ENCODE measurements around the gene VPS41. TPM values are rescaled to one million over a fixed set of nuclear protein-coding genes. Genes with fewer than 3 reads are reported as not detected.

The VPS41 gene
- total RNA-seq, 2 donors from 2014 or later = 15.6 to 18.1 TPM

DNA sequence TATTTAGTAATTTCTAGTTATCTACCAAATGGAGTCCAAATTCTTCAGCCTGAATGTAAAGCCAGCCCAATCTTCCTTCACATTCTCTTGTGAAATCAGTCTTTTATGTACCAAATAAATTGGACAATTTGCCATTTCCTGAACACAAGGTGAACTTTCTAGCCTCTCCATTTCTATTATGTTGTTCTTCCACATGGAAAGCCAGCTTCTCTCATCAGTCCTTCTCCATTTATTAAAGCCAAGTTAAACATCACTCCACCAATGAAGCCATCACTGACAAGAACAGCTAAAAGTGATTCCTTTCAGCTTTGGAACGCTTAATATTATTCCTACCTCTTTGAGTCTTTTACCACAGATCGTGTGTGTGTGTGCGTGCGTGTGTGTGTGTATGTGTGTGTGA lies 88.4 kb downstream of the VPS41 start:
- no peak for DNase-seq (ENCODE audit: low spot score)
- TF ChIP-seq, protein P1, sequence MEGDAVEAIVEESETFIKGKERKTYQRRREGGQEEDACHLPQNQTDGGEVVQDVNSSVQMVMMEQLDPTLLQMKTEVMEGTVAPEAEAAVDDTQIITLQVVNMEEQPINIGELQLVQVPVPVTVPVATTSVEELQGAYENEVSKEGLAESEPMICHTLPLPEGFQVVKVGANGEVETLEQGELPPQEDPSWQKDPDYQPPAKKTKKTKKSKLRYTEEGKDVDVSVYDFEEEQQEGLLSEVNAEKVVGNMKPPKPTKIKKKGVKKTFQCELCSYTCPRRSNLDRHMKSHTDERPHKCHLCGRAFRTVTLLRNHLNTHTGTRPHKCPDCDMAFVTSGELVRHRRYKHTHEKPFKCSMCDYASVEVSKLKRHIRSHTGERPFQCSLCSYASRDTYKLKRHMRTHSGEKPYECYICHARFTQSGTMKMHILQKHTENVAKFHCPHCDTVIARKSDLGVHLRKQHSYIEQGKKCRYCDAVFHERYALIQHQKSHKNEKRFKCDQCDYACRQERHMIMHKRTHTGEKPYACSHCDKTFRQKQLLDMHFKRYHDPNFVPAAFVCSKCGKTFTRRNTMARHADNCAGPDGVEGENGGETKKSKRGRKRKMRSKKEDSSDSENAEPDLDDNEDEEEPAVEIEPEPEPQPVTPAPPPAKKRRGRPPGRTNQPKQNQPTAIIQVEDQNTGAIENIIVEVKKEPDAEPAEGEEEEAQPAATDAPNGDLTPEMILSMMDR (IDR thresholded peaks at IDR 0.05) = no peak
- H3K9me3 ChIP-seq = peaks cover 0 to 3% of the 10 kb centered on the region in 2 donors

DNA sequence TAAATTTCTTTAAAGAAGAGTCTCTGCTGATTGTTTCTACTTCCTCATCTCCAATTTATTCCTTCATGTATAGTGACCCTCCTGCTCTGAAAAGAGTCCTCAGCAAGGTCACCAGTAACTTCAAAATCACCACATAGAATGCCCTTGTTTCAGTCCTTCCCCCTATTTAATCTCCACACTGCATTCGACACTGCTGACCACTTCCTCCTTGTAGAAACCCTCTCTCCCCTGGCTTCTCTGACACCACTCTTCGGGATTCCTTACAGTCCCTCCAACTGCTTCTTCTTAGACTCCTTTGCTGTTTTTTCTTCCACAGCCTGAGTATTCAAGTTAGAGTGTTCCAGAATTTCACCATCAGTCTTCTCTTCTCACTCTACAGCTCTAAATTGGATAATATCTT lies 89.5 kb downstream of the VPS41 start:
- peaks cover 0 to 3% of the 10 kb centered on the region in 2 donors for H3K9me3 ChIP-seq
- no peaks in the 10 kb centered on the region for H3K27me3 ChIP-seq
- no peak overlapping the region for H3K4me3 ChIP-seq
- peaks cover 6% of the 10 kb centered on the region for H3K36me3 ChIP-seq
- H3K4me1 ChIP-seq = no peaks in the 10 kb centered on the region
- no peak for DNase-seq (ENCODE audit: low spot score)
- no peak overlapping the region for H3K27ac ChIP-seq
- TF ChIP-seq, protein P1 (IDR thresholded peaks at IDR 0.05) = no peak

More for the DNA sequence above, 88.4 kb downstream of the VPS41 start:
- Histone ChIP-seq H3K36me3 (peaks cover 6% of the 10 kb centered on the region), H3K27ac (no peak overlapping the region), H3K4me3 (no peak overlapping the region), H3K4me1 (peaks cover 0 to 3% of the 10 kb centered on the region in 2 donors), H3K27me3 (no peaks in the 10 kb centered on the region)

- no peak overlapping the region for H3K4me3 ChIP-seq
- no peak overlapping the region for H3K27ac ChIP-seq
- TF ChIP-seq, protein P1 (IDR thresholded peaks at IDR 0.05) = no peak
- H3K27me3 ChIP-seq = no peaks in the 10 kb centered on the region
- peaks cover 6% of the 10 kb centered on the region for H3K36me3 ChIP-seq
- no peaks in the 10 kb centered on the region for H3K9me3 ChIP-seq
- no peak for DNase-seq (ENCODE audit: low spot score)
- H3K4me1 ChIP-seq = no peaks in the 10 kb centered on the region
Observed at GRCh38 chr7:38817526-38817925, 91.5 kb downstream of the VPS41 start.

- no peaks in the 10 kb centered on the region for H3K4me1 ChIP-seq
- H3K9me3 ChIP-seq = no peaks in the 10 kb centered on the region
- no peaks in the 10 kb centered on the region for H3K27me3 ChIP-seq
- TF ChIP-seq, protein P1 (IDR thresholded peaks at IDR 0.05) = no peak
- no peak overlapping the region for H3K27ac ChIP-seq
- H3K36me3 ChIP-seq = peaks cover 6% of the 10 kb centered on the region
- DNase-seq (ENCODE audit: low spot score) = no peak
- no peak overlapping the region for H3K4me3 ChIP-seq
Observed at GRCh38 chr7:38813768-38814167, 95.2 kb downstream of the VPS41 start.

DNA sequence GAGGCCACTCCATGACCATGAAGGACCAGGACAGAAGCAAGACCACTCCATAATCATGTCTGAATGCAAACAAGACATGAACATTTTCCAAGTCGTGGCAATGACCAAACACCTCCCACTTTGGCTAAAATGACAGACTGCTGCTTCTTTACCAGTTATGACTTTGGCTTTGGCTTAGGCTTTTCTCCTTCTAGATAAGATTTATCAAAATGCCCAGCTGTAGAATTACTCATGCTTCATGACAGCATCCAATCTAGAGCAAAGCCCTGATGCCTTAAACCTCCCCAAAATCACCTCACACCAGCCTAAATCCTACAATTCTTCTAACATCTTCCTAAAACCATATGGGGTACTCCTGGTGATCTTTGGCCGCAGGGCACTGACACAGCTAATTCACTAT lies 102.1 kb downstream of the VPS41 start:
- H3K27ac ChIP-seq = no peak overlapping the region
- no peaks in the 10 kb centered on the region for H3K4me1 ChIP-seq
- no peaks in the 10 kb centered on the region for H3K36me3 ChIP-seq
- H3K9me3 ChIP-seq = no peaks in the 10 kb centered on the region
- no peaks in the 10 kb centered on the region for H3K27me3 ChIP-seq
- no peak for DNase-seq (ENCODE audit: low spot score)
- H3K4me3 ChIP-seq = no peak overlapping the region
- TF ChIP-seq, protein P1 (IDR thresholded peaks at IDR 0.05) = no peak

DNA sequence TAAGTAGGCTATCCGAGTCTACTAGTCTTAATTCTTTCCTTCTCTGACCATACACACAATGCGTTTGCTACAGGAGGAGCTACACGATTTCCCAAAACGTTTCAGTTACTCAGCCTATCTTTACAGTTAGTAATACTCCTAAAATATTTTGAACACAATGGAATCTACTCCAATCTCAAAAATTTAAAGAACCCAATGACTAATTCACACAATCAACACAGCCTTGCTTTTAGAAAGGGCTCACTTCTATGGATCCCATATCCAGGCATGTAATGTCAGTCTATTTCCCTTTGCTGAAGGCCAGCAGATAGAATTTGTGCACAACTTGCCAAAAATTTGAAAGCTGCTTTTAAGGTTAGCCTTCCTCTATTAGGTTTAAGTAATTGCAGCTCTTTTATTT lies 107.2 kb downstream of the VPS41 start:
- H3K27ac ChIP-seq = no peak overlapping the region
- H3K9me3 ChIP-seq = no peaks in the 10 kb centered on the region
- H3K36me3 ChIP-seq = no peaks in the 10 kb centered on the region
- no peaks in the 10 kb centered on the region for H3K27me3 ChIP-seq
- no peak overlapping the region for H3K4me3 ChIP-seq
- DNase-seq (ENCODE audit: low spot score) = no peak
- TF ChIP-seq, protein P1 (IDR thresholded peaks at IDR 0.05) = no peak
- no peaks in the 10 kb centered on the region for H3K4me1 ChIP-seq

Measured in right atrium auricular region (tissue), 2 donors.